Jurkat, Clone E6-1 (cell line): ENCODE data around the gene TCF20.

Experiments
- DNase-seq: peaks from one replicate; pipeline ENCODE4 v3.0.0-alpha.2; 2011; ENCODE audit warnings: low read depth, low spot score
- H3K4me3 ChIP-seq: 2 replicates; pipeline ENCODE4 v1.5.1; 2011; ENCODE audit warnings: mild to moderate bottlenecking, low read length, control low read depth, moderate library complexity

The TCF20 gene

DNA sequence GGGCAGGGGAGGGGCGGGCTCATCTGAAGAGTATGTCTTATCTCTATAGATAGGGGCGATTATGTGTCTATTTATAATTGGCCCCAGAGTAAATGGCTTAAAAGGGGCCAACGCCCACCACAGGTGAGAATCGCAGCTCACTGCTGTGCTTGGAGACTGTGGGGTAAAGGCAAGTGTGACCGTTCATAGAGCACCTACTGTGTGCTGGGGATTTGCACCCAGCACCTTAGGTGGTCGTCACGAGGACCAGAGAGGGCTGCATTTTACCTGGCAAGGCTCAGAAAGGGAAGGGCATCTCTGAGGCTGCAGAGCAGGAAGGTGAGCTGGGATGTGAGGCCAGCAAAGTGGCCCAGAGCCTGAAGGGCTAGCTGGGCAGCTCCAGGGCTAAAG is 13.7 kb upstream of the TCF20 start:
- H3K4me3 ChIP-seq, result no peak overlapping the region
- no peak for DNase-seq

DNA sequence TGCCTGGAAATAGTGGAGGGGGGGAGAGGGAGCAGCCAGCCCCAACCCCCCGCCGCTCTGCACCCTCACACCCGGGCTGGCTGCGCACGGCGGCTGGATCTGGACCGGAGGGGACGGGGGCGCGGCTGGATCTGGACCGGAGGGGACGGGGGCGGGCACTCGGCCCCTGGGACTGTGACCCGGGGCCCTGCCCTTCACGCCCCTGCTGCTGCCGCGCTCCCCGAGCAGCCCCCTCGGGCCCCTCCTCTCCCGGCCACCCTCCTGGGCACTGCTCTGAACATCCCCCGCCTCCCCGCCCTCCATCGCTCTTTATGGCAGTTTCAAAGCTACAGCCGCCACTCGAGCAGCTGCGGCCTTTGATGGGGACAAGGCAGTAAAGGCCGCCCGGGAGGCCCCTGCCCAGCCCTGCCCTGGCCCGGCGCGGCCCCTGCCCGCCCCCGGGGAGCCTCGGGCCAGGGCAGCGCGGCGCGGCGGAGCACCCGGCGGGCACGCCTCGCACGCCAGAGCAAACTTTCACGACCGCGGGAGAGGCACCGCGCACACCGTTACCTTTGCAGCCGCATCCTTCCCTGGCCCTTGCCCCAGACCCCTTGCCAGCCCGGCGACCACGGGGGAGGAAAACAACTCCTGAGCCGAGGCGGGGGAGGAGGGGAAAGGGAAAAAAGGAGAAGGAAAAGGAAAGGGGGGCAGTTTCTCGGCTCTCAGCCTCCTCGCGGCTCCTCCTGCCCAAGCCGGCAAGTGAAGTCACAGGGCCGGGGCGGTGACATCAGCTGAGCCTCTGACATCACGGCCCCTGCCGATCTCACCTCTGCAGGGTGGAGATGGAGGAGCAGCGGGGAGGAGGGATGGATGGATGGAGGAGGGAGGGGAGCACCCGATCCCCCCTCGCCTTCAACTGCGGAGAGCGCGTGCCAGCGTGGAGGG is 13.1 kb upstream of the TCF20 start:
- H3K4me3 ChIP-seq, result no peak overlapping the region
- DNase-seq, result no peak

GRCh38 chr22:42282943-42283277 is 12.5 kb upstream of the TCF20 start:
- no peak overlapping the region for H3K4me3 ChIP-seq
- no peak for DNase-seq

GRCh38 chr22:42282252-42282942 is 11.9 kb upstream of the TCF20 start:
- DNase-seq, result no peak
- H3K4me3 ChIP-seq, result no peak overlapping the region

DNA sequence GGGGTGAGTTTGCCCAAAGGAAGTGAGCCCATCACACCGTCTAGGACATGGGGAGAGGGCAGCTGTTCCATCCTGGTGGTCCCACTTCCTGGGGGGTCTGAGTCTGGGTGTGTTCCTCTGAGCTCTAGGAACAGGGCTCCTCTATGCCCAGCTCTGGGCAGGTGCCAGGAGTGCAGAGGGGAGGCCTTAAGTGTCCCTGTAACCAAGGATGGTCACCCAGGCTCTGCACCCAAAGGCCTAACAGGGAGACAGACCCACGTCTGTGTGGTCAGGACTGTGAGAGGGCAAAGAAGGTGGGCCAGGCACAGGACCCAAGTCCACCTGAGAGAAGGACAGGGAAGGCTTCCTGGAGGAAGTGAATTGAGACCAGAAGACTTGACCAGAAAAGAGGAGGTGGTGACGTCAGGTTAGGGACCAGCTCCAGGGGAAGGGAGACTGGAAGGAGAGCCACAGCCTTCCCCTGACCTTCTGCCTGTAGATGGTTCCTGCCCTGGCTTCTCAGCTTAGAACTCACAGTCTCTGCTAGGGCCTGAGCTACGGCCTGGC is 11.3 kb upstream of the TCF20 start:
- DNase-seq, result no peak
- H3K4me3 ChIP-seq, result no peak overlapping the region

GRCh38 chr22:42281284-42281683 is 10.8 kb upstream of the TCF20 start:
- DNase-seq, result no peak
- H3K4me3 ChIP-seq, result no peak overlapping the region

DNA sequence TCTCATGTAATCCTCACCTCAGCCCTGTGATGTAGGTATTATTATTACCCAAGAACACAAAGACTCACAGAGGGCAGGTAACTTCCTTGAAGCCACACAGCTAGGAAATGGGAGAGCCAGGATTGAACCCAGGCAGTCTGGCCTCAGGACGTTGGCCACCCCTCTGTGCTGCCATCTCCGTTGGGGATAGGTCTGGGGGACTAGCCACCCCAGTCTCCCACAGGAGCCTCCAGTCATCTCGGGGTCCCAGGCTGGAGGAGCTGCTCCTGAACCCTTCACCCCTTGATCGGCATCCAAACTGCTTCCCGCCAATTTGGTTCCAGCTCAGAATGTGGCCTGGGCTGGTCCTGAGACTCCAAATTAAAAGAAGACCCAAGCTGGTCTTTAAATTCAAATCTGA is 10.4 kb upstream of the TCF20 start:
- no peak overlapping the region for H3K4me3 ChIP-seq
- no peak for DNase-seq

DNA sequence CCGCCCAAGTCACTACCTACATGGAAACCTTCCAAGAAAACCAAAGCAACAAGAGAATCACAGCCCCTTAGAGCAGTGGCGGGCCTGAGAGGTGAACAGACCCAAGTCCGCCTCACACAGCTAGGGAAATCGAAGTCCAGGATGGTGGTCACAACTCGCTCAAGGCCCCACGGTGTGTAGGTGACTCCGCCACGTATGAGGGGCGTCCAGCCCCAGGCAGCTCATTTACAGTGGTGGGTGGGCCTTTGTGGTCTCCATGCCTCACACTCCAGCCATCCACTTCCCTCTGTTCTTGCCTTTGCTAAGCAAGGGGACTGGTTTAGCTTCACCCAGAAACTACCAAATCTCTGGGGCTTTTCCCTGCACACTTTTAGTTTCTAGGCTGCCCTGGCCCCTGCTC is 9.7 kb upstream of the TCF20 start:
- DNase-seq, result no peak
- H3K4me3 ChIP-seq, result no peak overlapping the region

DNA sequence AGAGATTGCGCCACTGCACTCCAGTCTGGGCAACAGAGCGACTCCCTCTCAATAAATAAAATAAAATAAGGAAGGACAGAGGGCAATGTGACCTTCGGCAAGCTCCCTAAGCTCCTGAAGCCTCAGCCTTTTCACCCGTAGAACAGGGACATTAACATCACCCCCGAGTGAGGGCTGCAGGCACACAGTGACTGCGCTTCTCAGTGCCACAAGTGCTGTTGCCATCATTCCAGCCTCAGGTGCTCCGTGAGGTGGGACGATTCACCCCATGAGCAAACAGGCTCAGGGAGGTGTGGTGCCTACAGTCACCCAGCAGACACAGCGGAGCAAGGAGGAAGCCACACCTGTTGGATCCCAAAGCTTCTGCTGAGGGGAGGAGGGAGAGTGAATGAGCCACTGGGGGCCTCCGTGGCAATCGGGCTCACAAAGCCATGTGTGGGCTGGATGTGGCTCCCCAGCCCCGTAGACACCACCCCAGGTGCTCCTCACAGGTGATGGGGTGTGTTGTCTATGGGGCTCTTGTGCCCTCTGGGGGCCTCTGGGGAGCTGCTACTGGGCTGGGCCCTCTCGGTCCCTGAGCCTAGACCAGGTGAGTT is 9.1 kb upstream of the TCF20 start:
- DNase-seq, result no peak
- H3K4me3 ChIP-seq, result no peak overlapping the region

DNA sequence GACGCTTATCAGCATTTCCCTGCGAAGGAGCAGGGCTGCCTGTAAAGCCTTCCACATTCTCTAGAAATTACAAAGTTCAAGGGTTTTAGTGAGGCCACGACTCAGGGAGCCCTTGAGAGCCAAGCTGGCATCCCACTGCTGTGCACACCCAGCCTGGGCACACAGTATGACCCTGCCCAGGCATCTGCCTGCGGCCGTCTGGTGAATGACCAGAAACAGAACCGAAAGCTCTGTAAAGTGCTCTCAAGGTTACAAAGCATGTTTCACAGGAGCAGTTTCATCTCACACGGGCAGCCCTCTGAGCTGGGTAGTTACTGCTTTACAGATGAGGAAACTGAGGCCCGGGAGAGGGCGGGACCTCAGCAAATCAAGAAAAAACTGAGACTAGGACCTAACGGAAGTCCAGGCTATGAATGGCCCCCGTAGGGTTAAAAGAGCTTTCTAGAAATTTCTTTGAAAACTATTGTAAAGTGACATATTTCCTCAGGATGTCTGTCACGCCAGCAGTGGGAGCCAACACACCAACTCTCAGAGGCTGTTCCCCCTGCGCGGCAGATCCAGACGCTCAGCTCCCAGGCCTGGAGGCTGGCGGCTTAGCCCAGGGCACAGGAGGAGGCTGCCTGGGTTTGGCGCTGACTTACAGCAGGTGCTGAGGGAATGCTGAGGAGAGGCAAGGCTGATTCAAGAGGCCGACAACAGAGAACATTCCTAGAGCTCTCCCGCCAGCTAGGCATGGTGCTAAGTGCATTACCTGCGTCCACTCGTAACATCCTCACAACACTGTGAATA is 7.7 kb upstream of the TCF20 start:
- no peak for DNase-seq

GRCh38 chr22:42277232-42277753 is 6.8 kb upstream of the TCF20 start:
- DNase-seq, result no peak

More for the DNA sequence above, 7.7 kb upstream of the TCF20 start:
- H3K4me3 ChIP-seq, result no peak overlapping the region

GRCh38 chr22:42275970-42276369 is 5.5 kb upstream of the TCF20 start:
- DNase-seq, result no peak
- H3K4me3 ChIP-seq, result no peak overlapping the region

More at GRCh38 chr22:42277232-42277753, 6.8 kb upstream of the TCF20 start:
- H3K4me3 ChIP-seq, result no peak overlapping the region

GRCh38 chr22:42275176-42275575 is 4.7 kb upstream of the TCF20 start:
- no peak for DNase-seq
- H3K4me3 ChIP-seq, result no peak overlapping the region

- no peak overlapping the region for H3K4me3 ChIP-seq
- no peak for DNase-seq
These were observed 3.5 kb upstream of the TCF20 start for GRCh38 chr22:42273855-42274451.

DNA sequence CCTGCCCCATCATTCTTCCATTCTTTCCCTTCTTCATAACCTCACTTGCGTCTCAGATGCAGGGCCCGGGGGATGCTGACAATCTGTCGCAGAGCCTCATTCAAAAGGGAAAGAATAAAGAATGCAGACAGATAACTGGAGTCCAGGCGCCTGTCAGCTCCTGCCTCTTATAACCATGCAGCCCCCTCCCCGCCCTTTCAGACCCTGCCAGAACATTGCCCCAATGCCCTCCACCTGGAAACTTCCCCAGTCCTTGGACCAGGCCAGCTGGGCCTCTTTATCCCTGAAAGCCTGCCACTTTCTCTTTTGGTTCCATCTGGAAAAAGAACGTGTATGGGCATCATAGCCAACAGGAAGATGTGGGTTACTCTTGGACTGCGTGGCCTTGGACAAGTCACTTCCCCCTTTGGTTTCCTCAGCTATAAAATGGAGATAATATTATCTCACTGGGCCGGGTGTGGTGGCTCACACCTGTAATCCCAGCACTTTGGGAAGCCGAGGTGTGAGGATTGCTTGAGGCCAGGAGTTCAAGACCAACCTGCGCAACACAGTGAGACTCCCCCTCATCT is 2.1 kb upstream of the TCF20 start:
- DNase-seq, result no peak

DNA sequence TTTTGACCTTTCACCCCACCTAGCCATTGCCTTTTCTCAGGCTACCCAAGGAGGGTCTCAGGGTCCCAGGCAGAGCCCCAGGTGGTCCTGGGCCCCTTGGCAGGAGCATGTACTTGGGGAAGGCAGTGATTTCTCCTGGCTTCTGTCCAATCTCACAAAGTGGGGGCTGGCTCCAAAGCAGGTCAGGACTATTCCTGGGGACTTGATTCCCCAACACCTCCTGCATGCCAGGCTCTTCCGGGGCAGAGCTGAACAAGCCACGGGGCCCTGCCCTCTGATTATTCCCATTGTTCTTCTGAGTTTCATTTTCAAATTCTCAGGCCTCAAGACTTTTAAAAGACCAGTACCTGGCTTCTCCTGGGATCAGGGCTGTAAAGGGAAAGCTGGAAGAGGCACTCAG is 1.5 kb upstream of the TCF20 start:
- no peak for DNase-seq
- no peak overlapping the region for H3K4me3 ChIP-seq

More for the DNA sequence above, 2.1 kb upstream of the TCF20 start:
- H3K4me3 ChIP-seq, result no peak overlapping the region

DNA sequence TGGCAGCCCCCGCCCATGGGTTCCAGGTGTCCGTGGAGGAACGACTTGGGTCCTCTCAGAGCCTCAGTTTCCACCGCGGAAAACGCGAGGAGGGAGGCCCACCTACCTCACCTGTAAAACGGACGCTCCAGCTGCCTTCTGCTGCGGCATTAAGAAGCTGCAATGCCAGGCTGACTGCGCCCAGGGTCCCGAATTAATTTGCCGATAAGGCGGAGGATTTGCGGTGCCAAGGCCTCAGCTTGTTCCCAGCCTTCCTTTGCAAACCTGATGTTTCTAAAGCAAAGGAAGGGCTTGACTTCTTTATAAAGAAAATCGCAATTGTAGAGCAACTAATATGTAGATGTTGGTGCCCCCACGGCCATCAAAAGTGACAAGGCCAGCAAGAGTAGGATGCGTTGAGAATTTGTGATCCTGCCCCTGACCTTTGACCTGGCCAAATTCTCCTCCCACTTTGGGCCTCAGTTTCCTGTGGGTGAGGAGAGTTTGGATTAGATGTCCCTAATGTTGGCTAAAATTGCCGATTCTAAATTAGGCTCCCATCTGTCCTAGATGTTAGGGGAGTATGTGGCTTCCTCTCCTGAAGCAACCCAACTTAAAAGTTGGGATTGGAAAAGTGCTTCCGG is 849 bp upstream of the TCF20 start:
- H3K4me3 ChIP-seq, result no peak overlapping the region

GRCh38 chr22:42270176-42270509 is 310 bp downstream of the TCF20 start:
- peak overlapping the region; percentile 83 for H3K4me3 ChIP-seq
- DNase-seq, result no peak

More for the DNA sequence above, 849 bp upstream of the TCF20 start:
- no peak for DNase-seq
